AG09309 (cell line): ENCODE data around the gene TMEM217.

Experiments used
- DNase-seq: peaks from one replicate; pipeline ENCODE4 v3.0.0-alpha.2; 2010; ENCODE audit warnings: low read depth
- H3K4me3 ChIP-seq: 2 replicates; pipeline ENCODE4 v1.5.1; 2011; ENCODE audit warnings: mild to moderate bottlenecking, low read depth, low read length, moderate library complexity; ENCODE audit not compliant: control insufficient read depth
- TF ChIP-seq, protein P1 (sequence below): IDR thresholded peaks from 2 replicates; pipeline ENCODE4 v1.5.1; 2011; ENCODE audit warnings: mild to moderate bottlenecking, low read depth, low read length, inconsistent platforms; ENCODE audit not compliant: insufficient read depth, control insufficient read depth; ENCODE audit errors: missing control alignments

TMEM217 gene

DNA sequence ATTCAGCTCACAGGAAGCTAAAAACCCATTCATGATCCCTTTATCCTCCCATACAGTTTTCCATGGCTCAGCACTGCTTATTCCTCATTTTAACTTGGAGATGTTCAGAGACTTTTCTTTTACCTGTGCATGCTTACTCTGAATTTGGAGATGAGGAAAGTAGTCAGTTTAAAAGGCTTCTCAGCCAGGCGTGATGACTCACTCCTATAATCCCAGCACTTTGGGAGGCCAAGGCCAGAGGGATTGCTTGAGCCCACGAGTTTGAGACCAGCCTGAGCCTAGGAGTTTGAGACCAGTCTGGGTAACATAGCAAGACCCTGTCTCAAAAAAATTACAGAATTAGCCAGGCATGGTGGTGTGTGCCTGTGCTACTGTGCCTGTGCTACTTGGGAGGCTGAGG lies 30.3 kb upstream of the TMEM217 start:
- TF ChIP-seq, protein P1, sequence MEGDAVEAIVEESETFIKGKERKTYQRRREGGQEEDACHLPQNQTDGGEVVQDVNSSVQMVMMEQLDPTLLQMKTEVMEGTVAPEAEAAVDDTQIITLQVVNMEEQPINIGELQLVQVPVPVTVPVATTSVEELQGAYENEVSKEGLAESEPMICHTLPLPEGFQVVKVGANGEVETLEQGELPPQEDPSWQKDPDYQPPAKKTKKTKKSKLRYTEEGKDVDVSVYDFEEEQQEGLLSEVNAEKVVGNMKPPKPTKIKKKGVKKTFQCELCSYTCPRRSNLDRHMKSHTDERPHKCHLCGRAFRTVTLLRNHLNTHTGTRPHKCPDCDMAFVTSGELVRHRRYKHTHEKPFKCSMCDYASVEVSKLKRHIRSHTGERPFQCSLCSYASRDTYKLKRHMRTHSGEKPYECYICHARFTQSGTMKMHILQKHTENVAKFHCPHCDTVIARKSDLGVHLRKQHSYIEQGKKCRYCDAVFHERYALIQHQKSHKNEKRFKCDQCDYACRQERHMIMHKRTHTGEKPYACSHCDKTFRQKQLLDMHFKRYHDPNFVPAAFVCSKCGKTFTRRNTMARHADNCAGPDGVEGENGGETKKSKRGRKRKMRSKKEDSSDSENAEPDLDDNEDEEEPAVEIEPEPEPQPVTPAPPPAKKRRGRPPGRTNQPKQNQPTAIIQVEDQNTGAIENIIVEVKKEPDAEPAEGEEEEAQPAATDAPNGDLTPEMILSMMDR: no peak
- no peak for DNase-seq
- H3K4me3 ChIP-seq: no peak overlapping the region

DNA sequence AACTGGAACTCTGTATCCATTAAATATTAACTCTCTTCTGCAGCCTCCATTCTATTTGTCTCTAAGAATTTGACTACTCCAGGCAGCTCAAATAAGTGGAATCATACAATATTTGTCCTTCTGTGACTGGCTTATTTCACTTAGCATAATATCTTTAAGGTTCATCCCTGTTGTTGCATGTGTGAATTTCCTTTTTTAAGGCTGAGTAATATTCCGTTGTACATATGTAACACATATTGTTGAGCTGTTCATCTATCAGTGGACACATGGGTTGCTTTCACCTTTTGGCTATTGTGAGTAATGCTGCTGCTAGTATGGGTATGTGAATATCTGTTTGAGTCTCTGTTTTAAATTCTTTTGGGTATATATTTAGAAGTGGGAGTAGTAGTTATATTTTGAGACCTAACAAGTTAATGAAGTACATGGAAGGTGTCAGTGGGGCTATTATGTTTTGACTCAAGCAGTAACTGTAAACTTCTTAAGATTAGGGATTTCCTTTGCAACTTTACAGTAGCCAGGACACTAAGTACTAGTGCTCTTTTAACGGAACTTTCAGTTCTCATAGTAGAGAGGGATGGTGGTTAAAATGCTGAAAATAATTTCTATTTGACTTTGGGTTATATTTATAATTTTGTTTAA lies 29.7 kb upstream of the TMEM217 start:
- no peak for DNase-seq
- TF ChIP-seq, protein P1: no peak
- no peak overlapping the region for H3K4me3 ChIP-seq

DNA sequence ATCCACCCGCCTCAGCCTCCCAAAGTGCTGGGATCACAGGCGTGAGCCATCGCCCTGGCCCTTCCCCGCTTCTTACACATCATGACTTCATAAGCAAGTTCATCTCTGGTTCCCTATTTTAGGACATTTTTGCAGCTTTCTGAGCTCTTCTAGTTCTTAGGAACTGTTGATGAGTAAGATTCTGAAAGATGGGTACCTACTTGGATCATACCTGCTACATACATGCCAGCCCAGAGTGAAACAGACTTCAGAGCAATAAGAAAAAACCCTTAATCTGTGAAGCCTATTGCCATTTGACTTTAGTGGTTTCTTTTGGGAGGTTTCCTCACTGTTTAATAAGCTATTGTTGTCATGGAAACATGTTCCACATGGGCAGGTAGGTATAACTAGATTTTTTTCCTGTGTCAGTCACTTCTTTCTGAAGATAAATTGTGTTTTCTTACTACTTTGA lies 27.9 kb upstream of the TMEM217 start:
- TF ChIP-seq, protein P1: no peak

DNA sequence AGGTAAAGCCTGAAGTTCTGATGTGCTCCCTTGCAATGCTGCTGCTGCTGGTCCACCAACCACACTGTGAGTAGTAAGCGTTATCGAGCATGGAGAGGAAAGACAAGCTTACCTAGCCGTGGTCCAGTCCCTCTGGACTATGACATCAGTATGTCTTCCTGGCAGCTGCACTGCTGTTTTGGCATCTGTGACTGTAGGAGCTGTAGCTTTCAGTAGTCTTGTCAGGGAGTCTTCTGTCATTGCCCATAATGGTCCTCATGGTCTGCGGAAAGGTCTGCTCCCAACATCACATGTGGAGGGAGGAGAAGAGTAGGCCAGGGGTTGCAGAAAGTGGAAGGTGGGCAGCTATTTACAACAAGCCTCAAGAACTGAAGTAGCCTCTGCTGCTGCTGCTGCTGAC lies 26.8 kb upstream of the TMEM217 start:
- DNase-seq: no peak
- H3K4me3 ChIP-seq: no peak overlapping the region
- TF ChIP-seq, protein P1: no peak

More for the DNA sequence above, 27.9 kb upstream of the TMEM217 start:
- no peak overlapping the region for H3K4me3 ChIP-seq
- no peak for DNase-seq

DNA sequence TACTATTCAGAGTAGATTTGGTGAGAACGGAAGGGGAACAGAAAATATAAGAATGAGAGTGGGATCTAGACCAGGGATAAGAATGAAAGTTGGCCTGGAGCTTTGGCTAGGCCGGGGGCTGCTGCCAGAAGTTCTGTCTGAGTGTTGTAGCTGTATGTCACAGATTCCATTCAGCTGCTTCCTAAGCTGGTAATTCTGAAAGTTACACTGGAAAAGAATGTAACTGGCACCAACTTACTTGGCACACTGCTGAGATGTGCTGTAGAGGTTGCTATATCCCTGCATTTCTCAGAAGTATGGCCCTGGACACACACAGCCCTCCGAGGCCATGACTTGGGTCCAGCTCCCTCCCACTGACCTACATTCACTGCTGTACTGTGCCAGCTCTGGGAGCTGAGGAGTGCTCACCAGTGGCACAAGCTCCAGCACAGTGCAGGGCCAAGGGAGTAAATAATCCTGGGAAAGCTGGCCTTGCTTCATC lies 25.8 kb upstream of the TMEM217 start:
- TF ChIP-seq, protein P1: no peak

DNA sequence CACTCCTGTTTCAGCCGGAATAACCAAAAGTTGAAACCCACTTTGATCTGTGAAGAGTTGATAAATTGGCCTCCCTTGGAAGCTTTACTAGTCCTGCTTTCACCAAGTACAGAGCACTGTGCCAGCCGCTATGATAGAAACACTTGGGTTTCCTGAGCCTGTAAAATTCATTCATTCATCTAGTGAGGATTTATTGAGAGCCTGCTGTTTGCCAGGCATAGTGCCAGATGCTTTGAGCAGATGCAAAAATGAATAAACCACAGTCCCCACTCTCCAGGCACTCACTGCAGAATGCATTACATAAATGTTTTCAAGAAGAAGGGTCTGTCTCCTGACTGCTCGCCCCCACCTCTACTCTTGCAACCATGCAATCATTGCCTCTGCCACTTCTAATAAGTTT lies 25.3 kb upstream of the TMEM217 start:
- DNase-seq: no peak
- TF ChIP-seq, protein P1: no peak
- no peak overlapping the region for H3K4me3 ChIP-seq

More for the DNA sequence above, 25.8 kb upstream of the TMEM217 start:
- DNase-seq: no peak
- no peak overlapping the region for H3K4me3 ChIP-seq
